ENCODE measurements around the gene ABHD17C. TPM values are rescaled to one million over a fixed set of nuclear protein-coding genes. Genes with fewer than 3 reads are reported as not detected.

Gene ABHD17C
- total RNA-seq, 1 experiment from 2014 or later: 4.4 TPM

GRCh38 chr15:80699981-80700380 lies 4.9 kb downstream of the ABHD17C start:
- H3K9me3 ChIP-seq (replicated peaks): no peaks in the 10 kb centered on the region
- H3K4me1 ChIP-seq: no peaks in the 10 kb centered on the region
- no peaks in the 10 kb centered on the region for H3K27me3 ChIP-seq
- DNase-seq: no peak
- H3K4me3 ChIP-seq: no peak overlapping the region
- no peaks in the 10 kb centered on the region for H3K36me3 ChIP-seq
- H3K27ac ChIP-seq: no peak overlapping the region

GRCh38 chr15:80701676-80702311 lies 6.7 kb downstream of the ABHD17C start:
- Histone ChIP-seq H3K4me1 (no peaks in the 10 kb centered on the region), H3K27me3 (no peaks in the 10 kb centered on the region), H3K4me3 (no peak overlapping the region), H3K27ac (no peak overlapping the region), H3K9me3 (replicated peaks) (no peaks in the 10 kb centered on the region), H3K36me3 (no peaks in the 10 kb centered on the region)
- DNase-seq: no peak

GRCh38 chr15:80703081-80703480 lies 8.0 kb downstream of the ABHD17C start:
- Histone ChIP-seq H3K27ac (no peak overlapping the region), H3K27me3 (no peaks in the 10 kb centered on the region), H3K4me3 (no peak overlapping the region), H3K36me3 (no peaks in the 10 kb centered on the region), H3K4me1 (no peaks in the 10 kb centered on the region), H3K9me3 (replicated peaks) (no peaks in the 10 kb centered on the region)
- DNase-seq: no peak

- Histone ChIP-seq H3K9me3 (replicated peaks) (no peaks in the 10 kb centered on the region), H3K4me1 (no peaks in the 10 kb centered on the region)
Measured at GRCh38 chr15:80703965-80704364, 8.9 kb downstream of the ABHD17C start.

GRCh38 chr15:80706161-80706560 lies 11.1 kb downstream of the ABHD17C start:
- no peaks in the 10 kb centered on the region for H3K27me3 ChIP-seq
- H3K27ac ChIP-seq: no peak overlapping the region
- no peaks in the 10 kb centered on the region for H3K36me3 ChIP-seq
- H3K4me3 ChIP-seq: no peak overlapping the region
- no peaks in the 10 kb centered on the region for H3K9me3 ChIP-seq (replicated peaks)
- no peak for DNase-seq
- no peaks in the 10 kb centered on the region for H3K4me1 ChIP-seq

More at GRCh38 chr15:80703965-80704364, 8.9 kb downstream of the ABHD17C start:
- no peak overlapping the region for H3K4me3 ChIP-seq
- no peaks in the 10 kb centered on the region for H3K27me3 ChIP-seq
- H3K27ac ChIP-seq: no peak overlapping the region
- DNase-seq: peak in 1 of 2 experiments; percentile 21
- H3K36me3 ChIP-seq: no peaks in the 10 kb centered on the region

GRCh38 chr15:80709542-80709941 lies 14.4 kb downstream of the ABHD17C start:
- no peaks in the 10 kb centered on the region for H3K27me3 ChIP-seq
- H3K9me3 ChIP-seq (replicated peaks): no peaks in the 10 kb centered on the region
- H3K4me3 ChIP-seq: no peak overlapping the region
- no peak for DNase-seq
- H3K4me1 ChIP-seq: no peaks in the 10 kb centered on the region
- H3K36me3 ChIP-seq: no peaks in the 10 kb centered on the region
- H3K27ac ChIP-seq: no peak overlapping the region

GRCh38 chr15:80710635-80711554 lies 15.8 kb downstream of the ABHD17C start:
- Histone ChIP-seq H3K9me3 (replicated peaks) (no peaks in the 10 kb centered on the region), H3K27ac (no peak overlapping the region), H3K36me3 (no peaks in the 10 kb centered on the region), H3K4me1 (no peaks in the 10 kb centered on the region), H3K27me3 (no peaks in the 10 kb centered on the region), H3K4me3 (no peak overlapping the region)
- no peak for DNase-seq

GRCh38 chr15:80711886-80712285 lies 16.8 kb downstream of the ABHD17C start:
- Histone ChIP-seq H3K27ac (no peak overlapping the region), H3K27me3 (no peaks in the 10 kb centered on the region), H3K9me3 (replicated peaks) (no peaks in the 10 kb centered on the region), H3K36me3 (no peaks in the 10 kb centered on the region), H3K4me1 (no peaks in the 10 kb centered on the region), H3K4me3 (no peak overlapping the region)
- no peak for DNase-seq

- no peaks in the 10 kb centered on the region for H3K36me3 ChIP-seq
- no peak for DNase-seq
- H3K9me3 ChIP-seq (replicated peaks): no peaks in the 10 kb centered on the region
- H3K27me3 ChIP-seq: no peaks in the 10 kb centered on the region
- no peak overlapping the region for H3K27ac ChIP-seq
- H3K4me3 ChIP-seq: no peak overlapping the region
- H3K4me1 ChIP-seq: no peaks in the 10 kb centered on the region
Measured at GRCh38 chr15:80712956-80713355, 17.8 kb downstream of the ABHD17C start.

GRCh38 chr15:80721476-80721875 lies 26.4 kb downstream of the ABHD17C start:
- no peaks in the 10 kb centered on the region; the same call in 1 of the 2 replicates for H3K36me3 ChIP-seq
- H3K27me3 ChIP-seq: no peaks in the 10 kb centered on the region
- H3K9me3 ChIP-seq (replicated peaks): no peaks in the 10 kb centered on the region
- H3K27ac ChIP-seq: no peak overlapping the region
- no peaks in the 10 kb centered on the region for H3K4me1 ChIP-seq
- H3K4me3 ChIP-seq: no peak overlapping the region
- no peak for DNase-seq

GRCh38 chr15:80722811-80723210 lies 27.7 kb downstream of the ABHD17C start:
- Histone ChIP-seq H3K4me3 (no peak overlapping the region), H3K9me3 (replicated peaks) (no peaks in the 10 kb centered on the region), H3K27ac (no peak overlapping the region), H3K4me1 (no peaks in the 10 kb centered on the region), H3K27me3 (no peaks in the 10 kb centered on the region), H3K36me3 (no peaks in the 10 kb centered on the region; the same call in 1 of the 2 replicates)
- no peak for DNase-seq

GRCh38 chr15:80727196-80727595 lies 32.1 kb downstream of the ABHD17C start:
- no peak for DNase-seq
- no peak overlapping the region for H3K27ac ChIP-seq
- no peaks in the 10 kb centered on the region for H3K4me1 ChIP-seq
- H3K4me3 ChIP-seq: no peak overlapping the region
- no peaks in the 10 kb centered on the region; the same call in 1 of the 2 replicates for H3K36me3 ChIP-seq
- H3K9me3 ChIP-seq (replicated peaks): no peaks in the 10 kb centered on the region
- H3K27me3 ChIP-seq: no peaks in the 10 kb centered on the region

- Histone ChIP-seq H3K9me3 (replicated peaks) (no peaks in the 10 kb centered on the region), H3K36me3 (no peaks in the 10 kb centered on the region; the same call in 1 of the 2 replicates), H3K4me1 (no peaks in the 10 kb centered on the region), H3K27me3 (no peaks in the 10 kb centered on the region), H3K4me3 (no peak overlapping the region), H3K27ac (no peak overlapping the region)
- DNase-seq: no peak
Measured at GRCh38 chr15:80727596-80727995, 32.5 kb downstream of the ABHD17C start.

GRCh38 chr15:80730387-80730786 lies 35.3 kb downstream of the ABHD17C start:
- no peak for DNase-seq
- no peaks in the 10 kb centered on the region for H3K27me3 ChIP-seq
- no peak overlapping the region for H3K27ac ChIP-seq
- no peaks in the 10 kb centered on the region for H3K4me1 ChIP-seq
- H3K36me3 ChIP-seq: no peaks in the 10 kb centered on the region
- no peaks in the 10 kb centered on the region for H3K9me3 ChIP-seq (replicated peaks)
- no peak overlapping the region for H3K4me3 ChIP-seq

GRCh38 chr15:80730926-80731325 lies 35.8 kb downstream of the ABHD17C start:
- H3K4me3 ChIP-seq: no peak overlapping the region
- no peaks in the 10 kb centered on the region for H3K27me3 ChIP-seq
- no peaks in the 10 kb centered on the region for H3K36me3 ChIP-seq
- H3K27ac ChIP-seq: no peak overlapping the region
- H3K4me1 ChIP-seq: no peaks in the 10 kb centered on the region
- no peaks in the 10 kb centered on the region for H3K9me3 ChIP-seq (replicated peaks)
- DNase-seq: no peak
